DND-41 (cell line): ENCODE measurements around the gene TEX22.

Experiments
- EZH2 ChIP-seq: IDR thresholded peaks from 3 replicates; pipeline ENCODE4 v1.6.1; 2012; ENCODE audit warnings: borderline replicate concordance, low read depth, mild to moderate bottlenecking, moderate library complexity, low read length, inconsistent platforms; ENCODE audit not compliant: severe bottlenecking
- TF ChIP-seq, protein P1 (sequence below): IDR thresholded peaks from 2 replicates; pipeline ENCODE4 v1.5.1; 2012; ENCODE audit warnings: borderline replicate concordance, low read length, moderate library complexity, mild to moderate bottlenecking; ENCODE audit not compliant: poor library complexity, severe bottlenecking; ENCODE audit errors: extremely low read depth

DNA sequence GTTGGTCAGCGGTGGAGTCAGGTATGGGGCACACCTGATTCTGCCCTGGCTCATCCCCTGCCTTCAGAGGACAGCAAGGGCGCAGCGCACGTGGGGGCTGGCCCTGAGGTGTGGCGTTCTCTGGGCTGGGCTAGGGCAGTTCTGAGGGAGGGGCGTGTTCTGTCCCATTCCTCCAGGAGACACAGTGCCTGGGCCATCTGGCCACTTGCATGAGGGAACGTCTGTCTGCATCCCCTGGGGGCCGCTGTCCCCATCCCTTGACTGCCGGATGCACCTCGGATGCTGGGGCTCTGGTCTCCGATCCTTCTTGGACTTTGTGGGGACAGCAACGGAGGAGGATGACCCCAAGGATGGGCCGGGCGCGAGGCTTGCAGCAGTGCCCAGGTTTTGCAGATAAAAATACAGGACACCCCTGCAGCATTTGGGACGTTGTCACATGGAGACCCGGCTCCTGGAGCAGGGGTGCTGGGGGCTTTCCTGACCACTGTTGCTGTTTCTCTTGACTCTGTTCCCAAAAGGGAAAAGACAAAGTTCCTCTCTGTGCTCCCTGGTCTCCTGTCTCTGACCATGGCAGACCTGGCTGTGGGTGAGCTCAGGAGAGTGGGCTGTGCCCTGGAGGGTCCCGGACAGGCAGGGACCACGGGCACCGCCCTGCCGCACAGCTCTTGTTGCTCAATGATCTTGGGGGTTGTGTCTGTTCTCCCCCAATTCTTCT, 28.2 kb downstream of the TEX22 start:
- TF ChIP-seq, protein P1, sequence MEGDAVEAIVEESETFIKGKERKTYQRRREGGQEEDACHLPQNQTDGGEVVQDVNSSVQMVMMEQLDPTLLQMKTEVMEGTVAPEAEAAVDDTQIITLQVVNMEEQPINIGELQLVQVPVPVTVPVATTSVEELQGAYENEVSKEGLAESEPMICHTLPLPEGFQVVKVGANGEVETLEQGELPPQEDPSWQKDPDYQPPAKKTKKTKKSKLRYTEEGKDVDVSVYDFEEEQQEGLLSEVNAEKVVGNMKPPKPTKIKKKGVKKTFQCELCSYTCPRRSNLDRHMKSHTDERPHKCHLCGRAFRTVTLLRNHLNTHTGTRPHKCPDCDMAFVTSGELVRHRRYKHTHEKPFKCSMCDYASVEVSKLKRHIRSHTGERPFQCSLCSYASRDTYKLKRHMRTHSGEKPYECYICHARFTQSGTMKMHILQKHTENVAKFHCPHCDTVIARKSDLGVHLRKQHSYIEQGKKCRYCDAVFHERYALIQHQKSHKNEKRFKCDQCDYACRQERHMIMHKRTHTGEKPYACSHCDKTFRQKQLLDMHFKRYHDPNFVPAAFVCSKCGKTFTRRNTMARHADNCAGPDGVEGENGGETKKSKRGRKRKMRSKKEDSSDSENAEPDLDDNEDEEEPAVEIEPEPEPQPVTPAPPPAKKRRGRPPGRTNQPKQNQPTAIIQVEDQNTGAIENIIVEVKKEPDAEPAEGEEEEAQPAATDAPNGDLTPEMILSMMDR = no peak
- TF ChIP-seq EZH2 = no peak
